ENCODE measurements around the gene NHLRC2. TPM values are rescaled to one million over a fixed set of nuclear protein-coding genes. Genes with fewer than 3 reads are reported as not detected.

Gene NHLRC2
- total and polyA plus RNA-seq, 2 of the 13 experiments (the other 11 are each of a cell fraction or from before 2014, with no cell fraction given), result 7.6 to 12.7 TPM

DNA sequence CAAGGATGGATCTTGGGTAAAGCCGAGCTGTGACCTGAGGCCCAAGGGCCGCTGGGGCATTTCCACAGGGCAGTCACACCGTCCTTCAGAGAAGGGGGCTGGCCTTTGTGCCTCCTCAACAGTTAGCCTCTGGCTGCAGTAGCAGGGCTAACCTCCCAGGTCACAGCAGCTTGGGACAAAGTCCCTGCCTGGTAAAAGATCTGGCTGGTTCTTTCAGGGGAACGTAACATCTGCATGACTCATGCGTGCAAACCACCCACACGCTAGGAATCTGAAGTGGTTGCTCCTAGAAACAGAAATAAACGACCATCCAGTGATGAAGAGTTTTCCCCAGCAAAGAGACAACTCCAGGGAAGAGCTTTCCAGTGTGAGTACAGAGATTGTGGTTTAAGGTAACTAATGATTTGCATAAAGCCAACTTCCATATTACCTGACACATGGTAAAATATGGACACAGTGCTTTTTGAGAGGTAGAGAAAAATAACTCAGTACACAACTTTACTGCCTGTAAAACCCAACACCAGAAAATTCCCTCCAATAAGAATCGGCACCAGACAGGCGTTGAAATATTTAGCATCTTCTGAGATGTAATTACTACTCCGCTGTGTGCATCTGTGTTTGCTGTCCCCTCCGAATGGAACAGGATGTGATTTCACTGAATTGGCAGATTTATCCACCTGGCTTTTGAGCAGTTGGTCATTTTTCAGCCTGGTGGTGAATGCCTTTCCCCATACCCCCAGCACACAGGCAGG lies 104.3 kb downstream of the NHLRC2 start (continued):
- TF ChIP-seq MTF2 (CRISPR knock-in tag; IDR thresholded peaks at IDR 0.05; ENCODE audit: borderline replicate concordance) (no peak), JUND (CRISPR knock-in tag; IDR thresholded peaks at IDR 0.05) (peak; percentile 93), ZNF720 (CRISPR knock-in tag; IDR thresholded peaks at IDR 0.05) (no peak), ZNF101 (CRISPR knock-in tag; IDR thresholded peaks at IDR 0.05; ENCODE audit: borderline replicate concordance, low read depth) (no peak), THAP11 (CRISPR knock-in tag; IDR thresholded peaks at IDR 0.05) (peak; percentile 30; the same call in 1 of the 2 replicates), NFATC3 (CRISPR knock-in tag; IDR thresholded peaks at IDR 0.05) (no peak), ZNF546 (CRISPR knock-in tag; conservative IDR thresholded peaks at IDR 0.05) (no peak), FOXK2 (IDR thresholded peaks at IDR 0.05) (no peak), SNAPC2 (CRISPR knock-in tag; IDR thresholded peaks at IDR 0.05) (no peak), SIX4 (CRISPR knock-in tag; IDR thresholded peaks at IDR 0.05) (no peak), ASH2L (IDR thresholded peaks at IDR 0.05; ENCODE audit: insufficient read length, low read depth, low read length) (no peak), ADNP (CRISPR knock-in tag; IDR thresholded peaks at IDR 0.05) (no peak), ZNF713 (CRISPR knock-in tag; IDR thresholded peaks at IDR 0.05) (no peak), ZNF558 (CRISPR knock-in tag; IDR thresholded peaks at IDR 0.05; ENCODE audit: borderline replicate concordance) (no peak), ZNF530 (CRISPR knock-in tag; IDR thresholded peaks at IDR 0.05; ENCODE audit: low read depth) (no peak), ZFP90 (CRISPR knock-in tag; IDR thresholded peaks at IDR 0.05; ENCODE audit: borderline replicate concordance) (no peak; the same call in 1 of the 2 replicates), ZNF446 (CRISPR knock-in tag; IDR thresholded peaks at IDR 0.05) (no peak), HNF4G (IDR thresholded peaks at IDR 0.05; ENCODE audit: borderline replicate concordance, low read depth, low read length) (peak; percentile 76; the same call in 1 of the 2 replicates), HNF4G (CRISPR knock-in tag; IDR thresholded peaks at IDR 0.05; ENCODE audit: borderline replicate concordance, low read depth) (peak; percentile 63; the same call in 1 of the 2 replicates)
- TF ChIP-seq, protein P1, sequence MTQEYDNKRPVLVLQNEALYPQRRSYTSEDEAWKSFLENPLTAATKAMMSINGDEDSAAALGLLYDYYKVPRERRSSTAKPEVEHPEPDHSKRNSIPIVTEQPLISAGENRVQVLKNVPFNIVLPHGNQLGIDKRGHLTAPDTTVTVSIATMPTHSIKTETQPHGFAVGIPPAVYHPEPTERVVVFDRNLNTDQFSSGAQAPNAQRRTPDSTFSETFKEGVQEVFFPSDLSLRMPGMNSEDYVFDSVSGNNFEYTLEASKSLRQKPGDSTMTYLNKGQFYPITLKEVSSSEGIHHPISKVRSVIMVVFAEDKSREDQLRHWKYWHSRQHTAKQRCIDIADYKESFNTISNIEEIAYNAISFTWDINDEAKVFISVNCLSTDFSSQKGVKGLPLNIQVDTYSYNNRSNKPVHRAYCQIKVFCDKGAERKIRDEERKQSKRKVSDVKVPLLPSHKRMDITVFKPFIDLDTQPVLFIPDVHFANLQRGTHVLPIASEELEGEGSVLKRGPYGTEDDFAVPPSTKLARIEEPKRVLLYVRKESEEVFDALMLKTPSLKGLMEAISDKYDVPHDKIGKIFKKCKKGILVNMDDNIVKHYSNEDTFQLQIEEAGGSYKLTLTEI (CRISPR knock-in tag; conservative IDR thresholded peaks at IDR 0.05), result no peak
- TF ChIP-seq, protein P2, sequence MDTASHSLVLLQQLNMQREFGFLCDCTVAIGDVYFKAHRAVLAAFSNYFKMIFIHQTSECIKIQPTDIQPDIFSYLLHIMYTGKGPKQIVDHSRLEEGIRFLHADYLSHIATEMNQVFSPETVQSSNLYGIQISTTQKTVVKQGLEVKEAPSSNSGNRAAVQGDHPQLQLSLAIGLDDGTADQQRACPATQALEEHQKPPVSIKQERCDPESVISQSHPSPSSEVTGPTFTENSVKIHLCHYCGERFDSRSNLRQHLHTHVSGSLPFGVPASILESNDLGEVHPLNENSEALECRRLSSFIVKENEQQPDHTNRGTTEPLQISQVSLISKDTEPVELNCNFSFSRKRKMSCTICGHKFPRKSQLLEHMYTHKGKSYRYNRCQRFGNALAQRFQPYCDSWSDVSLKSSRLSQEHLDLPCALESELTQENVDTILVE (CRISPR knock-in tag; IDR thresholded peaks at IDR 0.05), result no peak
- TF ChIP-seq, protein P3, sequence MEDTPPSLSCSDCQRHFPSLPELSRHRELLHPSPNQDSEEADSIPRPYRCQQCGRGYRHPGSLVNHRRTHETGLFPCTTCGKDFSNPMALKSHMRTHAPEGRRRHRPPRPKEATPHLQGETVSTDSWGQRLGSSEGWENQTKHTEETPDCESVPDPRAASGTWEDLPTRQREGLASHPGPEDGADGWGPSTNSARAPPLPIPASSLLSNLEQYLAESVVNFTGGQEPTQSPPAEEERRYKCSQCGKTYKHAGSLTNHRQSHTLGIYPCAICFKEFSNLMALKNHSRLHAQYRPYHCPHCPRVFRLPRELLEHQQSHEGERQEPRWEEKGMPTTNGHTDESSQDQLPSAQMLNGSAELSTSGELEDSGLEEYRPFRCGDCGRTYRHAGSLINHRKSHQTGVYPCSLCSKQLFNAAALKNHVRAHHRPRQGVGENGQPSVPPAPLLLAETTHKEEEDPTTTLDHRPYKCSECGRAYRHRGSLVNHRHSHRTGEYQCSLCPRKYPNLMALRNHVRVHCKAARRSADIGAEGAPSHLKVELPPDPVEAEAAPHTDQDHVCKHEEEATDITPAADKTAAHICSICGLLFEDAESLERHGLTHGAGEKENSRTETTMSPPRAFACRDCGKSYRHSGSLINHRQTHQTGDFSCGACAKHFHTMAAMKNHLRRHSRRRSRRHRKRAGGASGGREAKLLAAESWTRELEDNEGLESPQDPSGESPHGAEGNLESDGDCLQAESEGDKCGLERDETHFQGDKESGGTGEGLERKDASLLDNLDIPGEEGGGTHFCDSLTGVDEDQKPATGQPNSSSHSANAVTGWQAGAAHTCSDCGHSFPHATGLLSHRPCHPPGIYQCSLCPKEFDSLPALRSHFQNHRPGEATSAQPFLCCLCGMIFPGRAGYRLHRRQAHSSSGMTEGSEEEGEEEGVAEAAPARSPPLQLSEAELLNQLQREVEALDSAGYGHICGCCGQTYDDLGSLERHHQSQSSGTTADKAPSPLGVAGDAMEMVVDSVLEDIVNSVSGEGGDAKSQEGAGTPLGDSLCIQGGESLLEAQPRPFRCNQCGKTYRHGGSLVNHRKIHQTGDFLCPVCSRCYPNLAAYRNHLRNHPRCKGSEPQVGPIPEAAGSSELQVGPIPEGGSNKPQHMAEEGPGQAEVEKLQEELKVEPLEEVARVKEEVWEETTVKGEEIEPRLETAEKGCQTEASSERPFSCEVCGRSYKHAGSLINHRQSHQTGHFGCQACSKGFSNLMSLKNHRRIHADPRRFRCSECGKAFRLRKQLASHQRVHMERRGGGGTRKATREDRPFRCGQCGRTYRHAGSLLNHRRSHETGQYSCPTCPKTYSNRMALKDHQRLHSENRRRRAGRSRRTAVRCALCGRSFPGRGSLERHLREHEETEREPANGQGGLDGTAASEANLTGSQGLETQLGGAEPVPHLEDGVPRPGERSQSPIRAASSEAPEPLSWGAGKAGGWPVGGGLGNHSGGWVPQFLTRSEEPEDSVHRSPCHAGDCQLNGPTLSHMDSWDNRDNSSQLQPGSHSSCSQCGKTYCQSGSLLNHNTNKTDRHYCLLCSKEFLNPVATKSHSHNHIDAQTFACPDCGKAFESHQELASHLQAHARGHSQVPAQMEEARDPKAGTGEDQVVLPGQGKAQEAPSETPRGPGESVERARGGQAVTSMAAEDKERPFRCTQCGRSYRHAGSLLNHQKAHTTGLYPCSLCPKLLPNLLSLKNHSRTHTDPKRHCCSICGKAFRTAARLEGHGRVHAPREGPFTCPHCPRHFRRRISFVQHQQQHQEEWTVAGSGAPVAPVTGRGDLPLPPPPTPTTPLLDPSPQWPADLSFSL (CRISPR knock-in tag; IDR thresholded peaks at IDR 0.05), result no peak
